GM18858 (cell line): ENCODE measurements around the gene RNU2-1.
"Not testable (repeated sequence)": the region's sequence is repeated elsewhere in the genome, so short reads cannot be mapped to it uniquely, and the experiment has no call there.

Experiments
- ATAC-seq: cut with Tn5 transposase; IDR thresholded peaks from one replicate; pipeline ENCODE4 v1.9.1; 2021; ENCODE audit not compliant: unreplicated experiment

Gene RNU2-1

DNA sequence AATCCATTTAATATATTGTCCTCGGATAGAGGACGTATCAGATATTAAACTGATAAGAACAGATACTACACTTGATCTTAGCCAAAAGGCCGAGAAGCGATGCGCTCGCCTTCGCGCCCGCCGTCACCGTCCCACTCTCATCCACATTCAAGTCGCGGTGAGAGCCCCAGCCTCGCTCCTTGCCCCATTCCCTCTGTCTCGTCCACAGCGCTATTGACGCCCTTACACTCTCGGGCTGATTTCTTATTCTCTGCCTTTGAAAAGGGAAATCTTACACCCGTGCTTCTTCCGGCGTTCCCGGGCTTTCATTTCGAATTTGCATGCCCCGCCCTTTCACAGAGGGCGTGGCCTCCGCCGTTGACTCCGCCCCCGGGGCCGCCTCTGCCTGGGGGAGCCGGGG, at the start of gene RNU2-1:
Gene RNU2-1, minus strand, starts transcription at position 101 of the 400 bp plus-strand sequence.
- not testable (repeated sequence) for ATAC-seq

GRCh38 chr17:43272914-43273313, 39.1 kb upstream of the RNU2-1 start:
- not testable (repeated sequence) for ATAC-seq

DNA sequence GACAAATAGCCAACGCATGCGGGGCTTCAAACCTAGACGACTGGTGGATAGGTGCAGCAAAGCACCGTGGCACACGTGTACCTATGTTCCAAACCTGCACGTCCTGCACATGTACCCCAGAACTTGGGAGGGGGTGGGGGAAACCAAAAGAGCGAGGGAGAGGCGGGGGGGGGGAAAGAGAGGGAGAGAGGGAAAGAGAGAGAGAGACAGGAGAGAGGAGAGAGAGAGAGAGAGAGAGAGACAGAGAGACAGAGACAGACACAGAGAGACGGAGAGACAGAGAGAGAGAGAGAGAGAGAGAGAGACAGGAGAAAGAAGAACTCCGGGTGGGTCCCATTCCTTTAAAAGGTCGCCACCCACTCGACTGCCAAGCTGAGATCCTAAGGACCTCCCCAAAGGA, 38.7 kb upstream of the RNU2-1 start:
- ATAC-seq = not testable (repeated sequence)

- ATAC-seq = not testable (repeated sequence)
These were observed 37.1 kb upstream of the RNU2-1 start for GRCh38 chr17:43270552-43271504.

- ATAC-seq = not testable (repeated sequence)
These were observed 12.7 kb upstream of the RNU2-1 start for GRCh38 chr17:43246456-43246855.

DNA sequence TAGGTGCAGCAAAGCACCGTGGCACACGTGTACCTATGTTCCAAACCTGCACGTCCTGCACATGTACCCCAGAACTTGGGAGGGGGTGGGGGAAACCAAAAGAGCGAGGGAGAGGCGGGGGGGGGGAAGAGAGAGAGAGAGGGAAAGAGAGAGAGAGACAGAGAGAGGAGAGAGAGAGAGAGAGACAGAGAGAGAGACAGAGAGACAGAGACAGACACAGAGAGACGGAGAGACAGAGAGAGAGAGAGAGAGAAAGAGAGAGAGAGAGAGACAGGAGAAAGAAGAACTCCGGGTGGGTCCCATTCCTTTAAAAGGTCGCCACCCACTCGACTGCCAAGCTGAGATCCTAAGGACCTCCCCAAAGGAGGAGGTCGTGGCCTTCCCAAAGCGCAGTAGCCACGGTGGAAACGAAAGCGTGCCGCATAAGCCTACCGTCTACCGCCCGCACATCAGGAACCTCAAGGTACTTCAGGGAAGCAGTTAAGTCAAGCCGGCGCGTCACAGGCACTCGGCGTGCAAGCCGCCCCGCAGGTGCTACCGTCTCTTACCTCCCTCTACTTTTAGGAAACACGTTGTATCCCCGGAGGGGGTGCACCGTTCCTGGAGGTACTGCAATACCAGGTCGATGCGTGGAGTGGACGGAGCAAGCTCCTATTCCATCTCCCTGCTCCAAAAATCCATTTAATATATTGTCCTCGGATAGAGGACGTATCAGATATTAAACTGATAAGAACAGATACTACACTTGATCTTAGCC, 7.0 kb upstream of the RNU2-1 start:
- not testable (repeated sequence) for ATAC-seq

- ATAC-seq = not testable (repeated sequence)
These were observed 5.8 kb upstream of the RNU2-1 start for GRCh38 chr17:43239597-43239996.

DNA sequence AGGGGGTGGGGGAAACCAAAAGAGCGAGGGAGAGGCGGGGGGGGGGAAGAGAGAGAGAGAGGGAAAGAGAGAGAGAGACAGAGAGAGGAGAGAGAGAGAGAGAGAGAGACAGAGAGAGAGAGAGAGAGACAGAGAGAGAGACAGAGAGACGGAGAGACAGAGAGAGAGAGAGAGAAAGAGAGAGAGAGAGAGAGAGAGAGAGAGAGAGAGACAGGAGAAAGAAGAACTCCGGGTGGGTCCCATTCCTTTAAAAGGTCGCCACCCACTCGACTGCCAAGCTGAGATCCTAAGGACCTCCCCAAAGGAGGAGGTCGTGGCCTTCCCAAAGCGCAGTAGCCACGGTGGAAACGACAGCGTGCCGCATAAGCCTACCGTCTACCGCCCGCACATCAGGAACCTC, 514 bp downstream of the RNU2-1 start:
- ATAC-seq = not testable (repeated sequence)

GRCh38 chr17:43232021-43232699, 1.6 kb downstream of the RNU2-1 start:
- ATAC-seq = not testable (repeated sequence)

GRCh38 chr17:43231205-43232020, 2.4 kb downstream of the RNU2-1 start:
- not testable (repeated sequence) for ATAC-seq

DNA sequence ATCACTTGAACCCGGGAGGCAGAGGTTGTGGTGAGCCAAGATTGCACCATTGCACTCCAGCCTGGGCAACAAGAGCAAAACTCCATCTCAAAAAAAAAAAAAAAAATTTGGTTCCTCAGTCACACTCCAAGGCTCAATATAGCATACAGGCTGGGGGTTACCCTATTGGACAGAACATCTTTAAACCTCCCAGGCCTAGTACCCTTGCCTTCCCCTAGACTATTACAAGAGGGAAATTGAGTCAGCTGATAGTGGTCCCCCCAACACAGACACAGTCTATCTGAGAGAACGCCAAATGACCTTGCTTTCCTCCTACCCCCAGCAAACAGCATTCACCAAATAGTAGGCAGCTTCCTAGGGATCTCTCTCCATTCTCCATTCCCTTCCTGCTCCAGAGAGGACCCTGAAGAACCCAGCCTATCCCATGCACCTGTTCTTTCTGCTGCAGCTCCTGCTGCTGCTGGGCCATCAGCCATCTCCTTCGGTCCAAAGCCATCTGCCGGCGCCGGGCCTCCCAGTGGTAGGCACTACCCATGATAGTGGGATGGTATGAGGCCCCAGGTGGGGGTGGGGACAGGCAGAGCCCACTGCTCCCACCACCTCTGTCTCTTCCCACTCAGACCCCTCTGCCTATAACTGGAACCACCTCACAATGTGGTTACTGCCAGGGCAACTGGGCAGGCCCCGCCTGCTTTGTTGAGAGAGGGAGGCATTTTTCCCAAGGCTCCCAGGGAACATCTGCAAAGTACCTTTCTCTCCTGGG, 5.6 kb downstream of the RNU2-1 start, which contains the start of gene CCDC200:
Gene CCDC200, minus strand, starts transcription at position 604 of the 763 bp plus-strand sequence. Its CDS starts 69 bp downstream, at position 535.
- not testable (repeated sequence) for ATAC-seq

DNA sequence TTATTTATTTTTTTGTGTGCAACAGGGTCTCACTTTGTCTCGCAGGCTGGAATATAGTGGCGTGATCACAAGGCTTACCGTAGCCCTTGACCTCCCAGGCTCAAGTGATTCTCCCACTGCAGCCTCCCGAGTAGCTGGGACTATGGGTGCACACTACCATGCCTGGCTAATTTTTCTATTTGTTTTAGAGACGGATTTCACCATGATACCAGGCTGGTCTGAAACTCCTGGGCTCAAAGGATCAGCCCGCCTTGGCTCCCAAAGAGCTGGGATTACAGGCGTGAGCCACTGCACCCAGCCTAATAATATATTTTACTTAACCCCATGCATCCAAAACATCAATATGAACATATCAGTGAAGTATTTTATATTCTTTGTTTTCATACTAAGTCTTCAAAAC, 7.4 kb downstream of the RNU2-1 start:
- no peak for ATAC-seq

DNA sequence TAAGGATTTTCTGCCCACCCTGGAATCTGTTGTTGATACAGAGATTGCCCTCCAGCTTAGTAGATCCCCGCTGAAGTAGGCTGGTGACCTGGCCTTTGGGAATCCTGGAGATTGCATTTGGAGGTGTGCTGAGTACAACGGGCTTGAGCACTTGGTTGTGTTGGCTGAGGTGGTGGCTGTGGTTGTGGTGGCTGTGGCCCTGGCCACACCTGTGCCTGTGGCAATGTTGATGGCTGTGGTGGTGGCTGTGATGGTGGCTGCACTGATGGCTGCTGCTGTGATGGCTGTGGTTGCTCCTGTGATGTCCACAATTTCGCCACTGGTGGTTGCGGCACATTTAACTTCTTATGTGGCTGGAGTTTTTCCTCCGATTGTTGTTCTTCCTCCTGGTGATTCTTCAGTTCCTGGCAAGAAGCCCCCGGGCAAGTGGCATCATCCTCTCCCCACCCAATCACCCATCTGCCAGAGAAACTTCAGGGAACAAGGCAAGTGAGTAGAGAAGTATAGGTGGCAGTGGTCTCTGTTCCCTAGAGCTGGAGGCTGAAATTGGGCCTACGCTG, 9.6 kb downstream of the RNU2-1 start:
- ATAC-seq = no peak

DNA sequence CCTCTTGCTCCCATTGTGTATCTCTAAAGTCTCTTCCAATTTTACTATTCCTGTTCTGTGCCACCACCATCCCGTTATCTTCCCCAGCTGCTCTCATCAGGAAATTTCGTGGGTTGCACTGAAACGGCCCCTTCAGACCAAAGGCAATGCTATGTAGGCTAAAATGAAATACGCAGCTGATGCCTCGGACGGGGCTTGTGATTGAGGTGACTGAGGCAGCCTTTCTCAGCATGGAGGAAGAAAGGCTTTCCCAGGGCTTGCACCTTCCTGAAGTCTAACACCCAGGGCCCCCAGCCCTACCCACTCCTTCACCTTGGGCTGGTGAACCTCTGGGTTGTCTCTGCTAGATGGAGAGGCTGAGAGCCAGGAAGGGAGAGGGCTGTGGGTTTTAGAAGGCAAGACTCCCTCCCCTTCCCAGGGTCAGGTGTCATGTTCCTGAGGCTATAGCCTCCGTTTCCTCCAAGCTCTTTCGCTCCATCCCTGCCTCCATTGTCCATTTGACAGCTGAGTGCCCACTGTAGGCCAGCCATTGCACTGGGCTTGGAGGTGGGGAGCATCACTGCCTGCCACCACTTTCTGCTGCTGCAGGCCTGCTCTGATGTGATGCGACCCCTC, 13.2 kb downstream of the RNU2-1 start:
- no peak for ATAC-seq

DNA sequence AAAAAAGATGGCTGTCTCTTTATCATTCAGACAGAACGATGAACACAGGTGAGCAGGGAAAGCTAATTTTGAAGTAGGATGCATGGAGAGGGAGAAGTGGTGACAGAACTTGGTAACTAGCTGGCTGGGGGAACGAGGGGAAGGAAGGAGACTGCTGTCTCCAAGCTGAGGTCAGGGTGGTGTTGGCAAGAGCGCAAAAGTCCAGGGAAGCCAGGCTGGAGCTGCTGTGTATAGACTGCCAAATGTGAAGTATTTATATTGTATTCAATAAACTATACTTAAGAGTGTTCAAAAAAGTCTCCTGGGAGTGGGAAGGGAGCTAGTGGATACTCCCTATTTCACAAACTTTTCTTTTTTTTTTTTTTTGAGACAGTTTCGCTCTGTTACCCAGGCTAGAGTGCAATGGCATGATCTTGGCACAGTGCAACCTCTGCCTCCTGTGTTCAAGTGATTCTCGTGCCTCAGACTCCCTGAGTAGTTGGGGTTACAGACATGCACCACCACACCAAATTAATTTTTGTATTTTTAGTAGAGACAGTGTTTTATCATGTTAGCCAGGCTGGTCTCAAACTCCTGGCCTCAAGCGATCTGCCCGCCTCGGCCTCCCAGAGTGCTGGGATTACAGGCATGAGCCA, 13.9 kb downstream of the RNU2-1 start:
- no peak for ATAC-seq

DNA sequence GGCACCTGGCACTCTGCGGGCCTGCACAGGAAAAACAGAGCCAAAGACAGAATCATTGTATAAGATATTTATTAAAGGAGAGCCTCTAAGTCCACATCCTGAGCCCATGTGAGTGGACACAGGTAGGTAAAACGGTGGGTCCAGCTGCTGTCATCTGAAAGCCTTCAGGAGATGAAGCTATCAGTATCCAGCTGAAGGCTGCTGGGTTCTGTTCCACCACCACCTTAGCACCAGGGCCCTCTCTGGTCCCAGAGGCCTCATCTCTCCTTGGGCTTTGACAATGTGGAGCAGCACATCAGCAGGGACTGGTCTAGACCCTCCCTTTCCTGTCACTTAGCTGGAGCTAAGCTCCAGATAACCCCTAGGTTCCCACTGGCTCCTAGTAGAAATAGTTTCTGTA, 14.8 kb downstream of the RNU2-1 start:
- ATAC-seq = no peak

DNA sequence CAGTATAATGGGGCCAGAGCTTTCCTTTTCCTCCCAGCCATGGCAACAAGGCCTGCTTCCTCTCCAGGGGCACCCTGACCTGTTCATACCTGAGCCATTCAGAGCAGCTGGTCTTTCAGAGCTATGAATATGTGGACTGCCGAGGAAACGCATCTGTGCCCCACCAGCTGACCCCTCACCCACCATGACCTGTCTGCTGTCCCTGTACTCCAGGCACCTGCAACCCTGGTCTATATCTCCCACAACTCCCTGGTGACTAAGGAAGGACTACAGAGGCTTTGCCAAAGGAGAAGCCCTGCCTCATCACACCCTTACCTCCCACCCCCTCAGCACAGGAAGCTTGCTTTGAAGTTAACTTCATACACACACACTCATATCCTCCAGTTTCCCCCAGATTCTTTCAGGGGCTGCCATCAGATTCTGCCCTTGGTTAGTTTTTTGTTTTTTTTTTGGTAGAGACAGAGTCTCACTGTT, 16.1 kb downstream of the RNU2-1 start:
- ATAC-seq = no peak
